Pancreas (tissue), 10 donors: ENCODE data around the gene ESYT1. TPM values are rescaled to one million over a fixed set of nuclear protein-coding genes. Genes with fewer than 3 reads are reported as not detected.

ENCODE experiments used
- ATAC-seq, 4 donors: fragments of 200-7000 bp; cut with Tn5 transposase; one replicate each; pipeline versions ENCODE4 v1.8.0 to v1.9.1; 2020; ENCODE audit warnings: mild to moderate bottlenecking in 4 of 4, moderate library complexity in 4 of 4
- DNase-seq, 6 donors: peaks; one replicate each; pipeline ENCODE4 v3.0.0-alpha.2; 2020
- FAIRE-seq: peaks from 2 replicates; lab custom pipeline; 2012; peaks lifted over from hg19 to GRCh38; lab: Jason Lieb, UNC
- H3K27ac ChIP-seq, 4 donors: fragments of 200-600 bp; sonication (generic); 1 replicate in 3 of 4; 2 replicates in 1 of 4; pipeline versions ENCODE4 v1.5.0 to v1.8.0; 2020
- H3K27me3 ChIP-seq, 4 donors: fragments of 200-600 bp; one replicate each; pipeline ENCODE4 v1.8.0; 2021
- H3K36me3 ChIP-seq, 3 donors: fragments of 200-600 bp; sonication (generic) in 1 of 3; one replicate each; pipeline versions ENCODE4 v1.5.0 to v1.8.0; 2020 to 2021
- H3K4me1 ChIP-seq, 3 donors: fragments of 200-600 bp; one replicate each; pipeline ENCODE4 v1.8.0; 2021
- H3K4me3 ChIP-seq, 4 donors: fragments of 200-600 bp; sonication (generic) in 2 of 4; one replicate each; pipeline versions ENCODE4 v1.5.0 to v1.8.0; 2020 to 2021
- H3K9me3 ChIP-seq, 4 donors: fragments of 200-600 bp; one replicate each; pipeline ENCODE4 v1.8.0; 2021
- CTCF ChIP-seq, 4 donors: fragments of 200-600 bp; sonication (generic) in 3 of 4; IDR thresholded peaks; one replicate each; pipeline versions ENCODE4 v1.5.0 to v1.8.0; 2021; ENCODE audit warnings: antibody characterized with exemption in 4 of 4
- WGBS, 2 donors: extraction: QIAGEN DNeasy Blood & Tissue Kit; methylation state at CpG; one replicate each; pipeline ENCODE4 v1.1.7; 2013; 5-methylcytosine and 5-hydroxymethylcytosine counted together
- intact Hi-C, 3 donors: fragments of 100-400 bp; cut with DNase I; formaldehyde crosslinking; loops; one replicate each; pipeline versions ENCODE4 v1.11.1 to v1.14.2; 2022
- polyA plus RNA-seq, 2 donors: library from polyadenylated mRNA; stranded (reverse); fragments of 200-250 nt; gene quantifications; one replicate each; pipeline ENCODE4 v1.2.3, GENCODE V29; 2013
- total RNA-seq, 6 donors: library from RNA; stranded (reverse); fragmentation: NEBNext Ultra II Directional in 4 of 6; extraction: Animal tissue kit (Norgen Biotek cat#: 25700) in 4 of 6; gene quantifications; one replicate each; pipeline versions ENCODE4 v1.2.1 to v1.2.4, GENCODE V29; 2021 to 2023
- donor health status: healthy with polysubstance abuse.
- donor health status: DM: no; HTN: no; CAD: no; lungs with moderate emphysema.
- donor health status: DM: no; HTN: no; CAD: no.
- donor health status: control.
- donor health status: control.
- donor health status: Bipolar disorder and iron deficiency.
- donor health status: DM: yes; HTN: yes; CAD: no.
- donor health status: DM: no; HTN: no; CAD: no.
- donor health status: DM: no; HTN: no; CAD: no.
- donor health status: DM: yes; HTN: yes; CAD: no.

Gene ESYT1
- total and polyA plus RNA-seq, 8 donors, result 22.5 to 55.1 (median 45.3) TPM

- H3K27ac ChIP-seq, result no peak overlapping the region
- no peak overlapping the region for H3K4me3 ChIP-seq
- peaks cover 0 to 92% (median 17%) of the 10 kb centered on the region in 3 donors for H3K36me3 ChIP-seq
- DNase-seq (no peak), FAIRE-seq (no peak), ATAC-seq (no peak)
- H3K9me3 ChIP-seq, result no peaks in the 10 kb centered on the region
- intact Hi-C loops, result no loop called here
- no peaks in the 10 kb centered on the region for H3K27me3 ChIP-seq
- no peaks in the 10 kb centered on the region for H3K4me1 ChIP-seq
- WGBS, 2 donors, result 84 to 87% methylated on average over 6 of the region's 6 CpGs
- no peak for TF ChIP-seq CTCF (IDR thresholded peaks at IDR 0.05)
These were observed 30.3 kb upstream of the ESYT1 start for GRCh38 chr12:56097738-56098137.

- H3K27me3 ChIP-seq, result no peaks in the 10 kb centered on the region
- no peaks in the 10 kb centered on the region for H3K9me3 ChIP-seq
- FAIRE-seq (no peak), ATAC-seq (no peak), DNase-seq (no peak)
- peaks cover 0 to 84% (median 15%) of the 10 kb centered on the region in 3 donors for H3K36me3 ChIP-seq
- intact Hi-C loops, result no loop called here
- H3K4me3 ChIP-seq, result no peak overlapping the region
- peaks cover 0 to 5% (median 4%) of the 10 kb centered on the region in 3 donors for H3K4me1 ChIP-seq
- H3K27ac ChIP-seq, result no peak overlapping the region
- TF ChIP-seq CTCF (IDR thresholded peaks at IDR 0.05), result no peak
- 82 to 83% methylated on average over 3 of the region's 3 CpGs for WGBS, 2 donors
These were observed 29.5 kb upstream of the ESYT1 start for GRCh38 chr12:56098592-56098991.

GRCh38 chr12:56099787-56100186, 28.3 kb upstream of the ESYT1 start:
- no peaks in the 10 kb centered on the region for H3K9me3 ChIP-seq
- ATAC-seq (no peak), FAIRE-seq (no peak), DNase-seq (no peak)
- intact Hi-C loops, result no loop called here
- peaks cover 0 to 72% (median 9%) of the 10 kb centered on the region in 3 donors for H3K36me3 ChIP-seq
- no peak for TF ChIP-seq CTCF (IDR thresholded peaks at IDR 0.05)
- no peaks in the 10 kb centered on the region for H3K27me3 ChIP-seq
- no peak overlapping the region for H3K4me3 ChIP-seq
- whole genome bisulfite sequencing, 2 donors, result 87 to 92% methylated on average over 4 of the region's 4 CpGs
- H3K4me1 ChIP-seq, result peaks cover 0 to 5% (median 4%) of the 10 kb centered on the region in 3 donors
- H3K27ac ChIP-seq, result no peak overlapping the region

GRCh38 chr12:56101045-56101444, 27.0 kb upstream of the ESYT1 start:
- FAIRE-seq (no peak), ATAC-seq (no peak), DNase-seq (no peak)
- no peaks in the 10 kb centered on the region for H3K27me3 ChIP-seq
- intact Hi-C loops, result no loop called here
- peaks cover 0 to 11% (median 6%) of the 10 kb centered on the region in 3 donors for H3K4me1 ChIP-seq
- WGBS, 2 donors, result 87% methylated on average over 14 of the region's 14 CpGs
- no peaks in the 10 kb centered on the region for H3K9me3 ChIP-seq
- no peak for TF ChIP-seq CTCF (IDR thresholded peaks at IDR 0.05)
- H3K4me3 ChIP-seq, result no peak overlapping the region
- H3K27ac ChIP-seq, result no peak overlapping the region
- H3K36me3 ChIP-seq, result peaks cover 0 to 60% (median 9%) of the 10 kb centered on the region in 3 donors

- H3K27ac ChIP-seq, result no peak overlapping the region
- peaks cover 0 to 22% (median 8%) of the 10 kb centered on the region in 3 donors for H3K4me1 ChIP-seq
- no peaks in the 10 kb centered on the region for H3K27me3 ChIP-seq
- DNase-seq (no peak), ATAC-seq (no peak), FAIRE-seq (no peak)
- no peak overlapping the region for H3K4me3 ChIP-seq
- no peak for TF ChIP-seq CTCF (IDR thresholded peaks at IDR 0.05)
- H3K9me3 ChIP-seq, result no peaks in the 10 kb centered on the region
- H3K36me3 ChIP-seq, result peaks cover 0 to 55% (median 10%) of the 10 kb centered on the region in 3 donors
- 40 to 44% methylated on average over 1 of the region's 1 CpG for WGBS, 2 donors
- intact Hi-C loops, result no loop called here
These were observed 25.4 kb upstream of the ESYT1 start for GRCh38 chr12:56102683-56103065.
